Kidney epithelial cell (primary cell): Measurements from ENCODE around the gene SOX6. TPM values are rescaled to one million over a fixed set of nuclear protein-coding genes. Genes with fewer than 3 reads are reported as not detected.

Experiments used
- DNase-seq: peaks from one replicate; pipeline ENCODE4 v3.0.0-alpha.2; 2010; ENCODE audit warnings: low read depth
- H3K27me3 ChIP-seq: 2 replicates; pipeline ENCODE4 v1.6.0; 2011; ENCODE audit warnings: low read length; ENCODE audit not compliant: control insufficient read depth, insufficient read depth
- H3K36me3 ChIP-seq: 2 replicates; pipeline ENCODE4 v1.5.1; 2011; ENCODE audit warnings: low read length; ENCODE audit not compliant: control insufficient read depth, insufficient read depth
- H3K4me3 ChIP-seq: 2 replicates; pipeline ENCODE4 v1.5.1; 2011; ENCODE audit warnings: low read depth, mild to moderate bottlenecking, control low read depth, low read length
- CTCF ChIP-seq: IDR thresholded peaks from 2 replicates; pipeline ENCODE4 v1.5.1; 2011; ENCODE audit warnings: mild to moderate bottlenecking, moderate library complexity, low read length, control low read depth, inconsistent platforms; ENCODE audit not compliant: insufficient read depth, poor library complexity, severe bottlenecking
- total RNA-seq: library from RNA; depleted of rRNA; stranded (reverse); fragments of >200 nt; gene quantifications from 2 replicates; pipeline ENCODE4 v1.2.3, GENCODE V29; 2015

SOX6 gene
- total RNA-seq, 1 donor from 2014 or later: 2.7 TPM

GRCh38 chr11:16242806-16243205 is 113.5 kb downstream of the SOX6 start:
- no peak overlapping the region for H3K4me3 ChIP-seq
- no peaks in the 10 kb centered on the region for H3K27me3 ChIP-seq
- DNase-seq: no peak
- no peak for TF ChIP-seq CTCF
- H3K36me3 ChIP-seq: no peaks in the 10 kb centered on the region

GRCh38 chr11:16240687-16241086 is 115.7 kb downstream of the SOX6 start:
- Histone ChIP-seq H3K4me3 (no peak overlapping the region), H3K36me3 (no peaks in the 10 kb centered on the region), H3K27me3 (no peaks in the 10 kb centered on the region)
- TF ChIP-seq CTCF: no peak
- DNase-seq: no peak

- no peaks in the 10 kb centered on the region for H3K36me3 ChIP-seq
- no peak overlapping the region for H3K4me3 ChIP-seq
- DNase-seq: no peak
- no peak for TF ChIP-seq CTCF
- no peaks in the 10 kb centered on the region for H3K27me3 ChIP-seq
These were observed 116.9 kb downstream of the SOX6 start for GRCh38 chr11:16239141-16240105.

- no peak for TF ChIP-seq CTCF
These were observed 130.1 kb downstream of the SOX6 start for GRCh38 chr11:16226245-16226644.

GRCh38 chr11:16225623-16226022 is 130.7 kb downstream of the SOX6 start:
- TF ChIP-seq CTCF: no peak
- no peak for DNase-seq
- H3K36me3 ChIP-seq: no peaks in the 10 kb centered on the region
- H3K4me3 ChIP-seq: no peak overlapping the region
- no peaks in the 10 kb centered on the region for H3K27me3 ChIP-seq

More at GRCh38 chr11:16226245-16226644, 130.1 kb downstream of the SOX6 start:
- DNase-seq: peak; percentile 19
- Histone ChIP-seq H3K27me3 (no peaks in the 10 kb centered on the region), H3K4me3 (no peak overlapping the region), H3K36me3 (no peaks in the 10 kb centered on the region)
